GM18511 (cell line): ENCODE data around the gene RRP7A.
A peak's percentile ranks its signal among the peaks of the same experiment; 100 is the strongest.
"Not testable (repeated sequence)": the region's sequence is repeated elsewhere in the genome, so short reads cannot be mapped to it uniquely, and the experiment has no call there.

ENCODE experiments used
- ATAC-seq: cut with Tn5 transposase; IDR thresholded peaks from one replicate; pipeline ENCODE4 v1.9.1; 2021; ENCODE audit warnings: mild to moderate bottlenecking, moderate library complexity; ENCODE audit not compliant: unreplicated experiment

RRP7A gene

DNA sequence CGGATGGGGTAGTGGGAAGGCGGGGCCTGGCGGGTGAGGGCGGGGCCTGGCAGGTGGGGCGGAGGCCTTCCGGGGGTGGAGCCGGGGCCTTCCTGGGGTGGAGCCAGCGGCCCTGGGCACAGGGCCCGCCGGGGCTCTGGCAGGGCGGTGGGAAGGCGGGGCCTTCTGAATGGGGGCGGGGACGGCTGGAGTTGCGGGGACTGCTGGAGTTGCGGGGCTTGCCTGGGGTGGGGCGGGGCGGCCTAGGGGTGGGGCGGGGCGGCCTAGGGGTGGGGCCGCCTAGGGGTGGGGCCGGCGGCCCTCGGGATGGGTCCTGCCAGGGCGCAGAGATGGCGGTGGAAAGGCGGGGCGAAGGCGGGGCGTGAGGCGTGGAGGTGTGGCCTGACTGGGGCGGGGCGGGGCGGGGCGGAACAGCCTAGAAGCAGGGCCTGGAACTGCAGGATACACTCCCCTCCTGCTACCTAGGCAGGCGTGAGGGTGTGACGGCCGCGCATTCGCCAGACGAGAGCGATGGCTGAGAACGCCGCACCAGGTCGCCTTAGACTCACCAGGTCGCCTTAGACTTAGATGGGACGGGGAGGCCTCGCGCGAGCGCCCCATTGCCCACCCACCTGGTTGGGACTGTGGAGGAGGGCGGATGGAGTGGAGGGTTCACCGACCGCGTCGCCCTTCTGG is 19.3 kb downstream of the RRP7A start:
- peak; percentile 66 for ATAC-seq

DNA sequence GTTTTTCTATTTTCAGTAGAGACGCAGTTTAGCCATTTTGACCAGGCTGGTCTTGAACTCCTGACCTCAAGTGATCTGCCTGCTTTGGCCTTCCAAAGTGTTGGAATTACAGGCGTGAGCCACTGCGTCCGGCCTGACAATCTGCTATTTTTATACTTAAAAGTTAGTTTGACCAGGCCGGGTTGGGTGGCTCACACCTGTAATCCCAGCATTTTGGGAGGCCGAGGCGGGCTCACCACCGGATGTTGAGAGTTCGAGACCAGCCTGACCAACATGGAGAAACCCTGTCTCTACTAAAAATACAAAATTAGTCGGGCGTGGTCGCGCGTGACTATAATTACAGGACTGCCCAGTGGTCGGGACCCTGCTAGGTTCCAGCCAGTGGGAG is 19.8 kb downstream of the RRP7A start:
- ATAC-seq: not testable (repeated sequence)

DNA sequence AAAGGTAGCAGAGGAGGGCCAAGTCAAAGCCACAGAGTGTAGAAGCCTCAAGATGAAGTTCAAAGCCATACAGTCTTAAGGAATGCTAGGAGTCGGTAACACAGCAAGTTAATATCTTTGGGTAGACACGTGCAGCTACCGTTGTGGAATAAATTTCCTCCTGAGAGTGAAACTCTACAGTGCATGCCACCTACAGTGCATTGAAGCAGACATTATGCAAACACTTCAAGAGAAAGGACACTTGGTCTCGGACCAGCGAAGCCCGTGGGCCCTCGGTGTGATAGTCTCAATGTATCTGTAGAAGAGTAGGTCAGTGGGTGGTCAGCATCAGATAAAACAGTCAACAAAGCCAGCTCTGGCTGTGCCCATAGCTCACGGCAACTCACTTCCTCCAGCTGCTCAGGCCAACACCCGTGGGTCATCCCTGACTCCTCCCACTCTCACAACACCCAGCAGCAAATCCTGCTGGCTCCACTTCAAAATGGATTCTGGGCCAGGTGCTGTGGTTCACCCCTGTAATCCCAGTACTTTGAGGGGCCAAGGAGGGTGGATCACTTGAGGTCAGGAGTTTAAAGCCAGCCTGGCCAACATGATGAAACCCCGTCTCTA is 24.0 kb downstream of the RRP7A start:
- not testable (repeated sequence) for ATAC-seq

DNA sequence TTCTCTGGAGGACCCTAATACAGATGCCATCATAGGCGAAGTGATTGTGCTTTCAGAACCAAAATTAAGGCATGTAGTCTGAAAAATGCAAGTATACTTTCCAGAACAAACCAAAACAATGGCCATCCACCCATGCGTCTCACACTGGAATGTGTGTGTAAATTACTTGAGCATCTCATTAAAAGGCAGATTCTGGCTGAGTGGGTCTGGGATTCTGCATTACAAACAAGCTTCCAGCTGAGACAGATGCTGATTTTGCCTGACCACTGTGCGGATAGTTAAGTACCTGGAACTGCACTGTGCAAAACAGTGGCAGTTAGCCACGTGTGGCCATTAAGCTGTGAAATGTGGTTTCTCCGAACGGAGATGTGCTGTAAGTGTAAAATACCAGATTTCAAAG is 26.2 kb downstream of the RRP7A start:
- no peak for ATAC-seq

DNA sequence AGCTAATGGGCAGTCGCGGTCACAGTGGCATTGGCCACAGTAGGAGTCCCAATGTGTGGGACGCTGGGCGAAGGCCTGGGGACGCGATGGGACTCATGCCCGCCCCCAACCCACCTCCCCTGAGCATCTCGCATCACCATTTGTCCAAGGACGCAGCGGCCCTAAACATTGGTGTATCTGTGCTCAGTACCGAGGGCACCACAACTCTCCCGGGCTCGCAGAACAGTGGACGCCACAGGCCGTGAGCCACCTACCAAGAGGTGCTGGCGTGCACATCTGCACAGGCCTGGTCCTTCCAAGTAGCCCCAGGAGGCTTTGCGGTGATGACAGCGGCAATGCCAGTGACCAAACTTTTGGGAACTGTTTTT is 27.3 kb downstream of the RRP7A start:
- no peak for ATAC-seq

DNA sequence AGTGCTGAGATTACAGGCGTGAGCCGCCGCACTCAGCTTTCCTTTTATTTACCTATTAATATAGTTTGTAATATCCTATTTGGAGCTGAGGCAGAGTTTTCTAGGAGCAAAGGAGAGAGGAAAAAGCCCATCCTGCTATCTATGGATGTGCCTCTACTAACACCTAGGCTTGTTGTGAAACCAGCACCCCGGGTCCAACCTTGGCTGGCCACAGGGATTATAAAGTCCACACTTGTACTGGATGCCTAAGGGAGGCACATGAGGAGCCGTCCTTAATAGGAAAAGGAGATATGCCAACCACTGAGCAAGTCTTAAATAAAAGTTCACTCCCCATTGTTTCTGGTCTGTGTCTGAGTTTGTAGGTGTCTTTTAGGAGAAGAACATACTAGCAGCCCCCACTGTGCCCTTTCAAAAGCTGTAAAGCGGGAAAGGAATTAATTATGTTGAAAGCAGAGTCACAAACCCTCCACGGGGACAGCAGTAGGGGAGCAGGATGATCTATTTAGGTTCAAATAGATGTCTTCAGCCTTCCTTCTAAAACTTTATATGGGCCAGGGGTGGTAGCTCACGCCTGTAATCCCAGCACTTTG is 29.3 kb downstream of the RRP7A start:
- ATAC-seq: no peak

DNA sequence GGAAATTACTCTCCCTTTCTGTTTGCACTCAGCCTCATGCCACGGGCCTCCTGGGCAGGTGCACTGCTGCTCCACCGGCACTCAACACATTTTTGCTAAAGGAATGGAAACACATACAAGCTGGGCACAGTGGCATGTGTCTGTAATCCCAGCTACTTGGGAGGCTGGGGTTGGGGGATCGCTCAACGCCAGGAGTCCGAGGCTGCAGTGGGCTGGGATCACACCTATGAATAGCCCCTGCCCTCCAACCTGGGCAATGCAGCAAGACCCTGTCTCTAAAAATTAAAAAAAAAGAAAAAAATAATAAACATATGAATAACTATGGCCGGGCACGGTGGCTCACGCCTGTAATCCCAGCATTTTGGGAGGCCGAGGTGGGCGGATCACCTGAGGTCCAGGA is 30.6 kb downstream of the RRP7A start:
- ATAC-seq: no peak

DNA sequence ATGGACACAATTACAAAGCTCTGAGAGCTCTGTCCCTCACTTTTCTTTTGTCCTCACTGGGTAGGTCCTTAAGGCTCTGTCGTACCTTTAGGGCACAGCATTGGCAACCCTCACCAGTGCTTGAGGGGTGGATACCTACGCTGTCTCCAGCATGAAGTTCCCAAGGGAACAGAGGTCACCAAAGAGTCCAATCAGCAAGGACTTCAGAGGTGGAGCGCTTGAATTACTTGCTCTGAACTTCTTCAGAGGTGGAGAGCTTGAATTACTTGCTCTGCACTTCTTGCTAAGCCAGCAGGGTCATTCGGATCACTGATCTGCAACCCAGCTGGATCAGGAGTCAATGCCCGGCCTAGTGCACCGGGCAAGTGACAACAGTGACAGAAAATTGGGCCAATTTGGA is 35.1 kb downstream of the RRP7A start:
- no peak for ATAC-seq

DNA sequence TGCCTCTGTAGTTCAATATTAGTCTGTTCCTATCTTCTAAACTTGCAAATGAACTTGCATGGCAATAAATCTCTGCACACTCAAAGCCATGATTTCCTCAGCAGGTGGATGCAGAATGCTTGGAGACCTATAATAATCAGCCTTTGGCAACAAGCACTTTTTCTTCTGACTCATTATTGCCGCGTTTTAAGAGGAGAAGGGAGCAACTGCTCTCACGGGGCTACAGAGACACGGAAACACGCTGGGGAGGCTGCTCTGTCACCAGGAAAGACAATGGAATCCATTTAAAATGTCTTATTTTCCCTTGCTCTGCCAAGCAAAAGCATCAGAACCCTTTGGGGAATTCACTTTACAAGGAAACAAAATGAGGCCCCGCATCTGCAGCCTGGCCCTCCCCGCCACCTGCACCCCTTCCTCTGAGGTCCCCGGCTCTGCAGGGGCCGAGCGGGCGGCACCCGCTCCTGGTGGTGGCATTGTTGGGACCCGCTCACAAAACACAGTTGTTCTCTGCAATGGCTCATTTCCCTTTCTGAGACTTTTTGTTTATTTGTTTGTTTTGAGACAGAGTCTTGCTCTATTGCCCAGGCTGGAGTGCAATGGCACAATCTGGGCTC is 35.9 kb downstream of the RRP7A start:
- ATAC-seq: not testable (repeated sequence)

DNA sequence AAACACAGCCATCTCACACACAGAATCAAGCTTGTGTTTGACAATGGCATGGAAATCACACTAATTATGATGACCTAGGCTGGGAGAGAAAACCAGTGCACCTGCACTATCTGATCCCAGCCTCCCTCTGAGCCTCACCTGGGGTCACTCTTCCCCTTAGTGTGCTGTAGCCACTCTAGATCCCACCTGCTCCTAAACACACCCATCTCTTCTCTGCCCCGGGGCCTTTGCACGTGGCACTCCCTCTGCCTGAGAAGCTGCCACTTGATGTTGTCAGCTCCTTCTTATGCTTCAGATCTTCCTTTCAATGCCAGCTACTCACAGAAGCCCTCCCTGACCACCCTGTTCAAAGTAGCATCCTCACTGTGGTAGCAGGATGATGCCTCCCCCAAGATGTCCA is 44.5 kb downstream of the RRP7A start:
- no peak for ATAC-seq

DNA sequence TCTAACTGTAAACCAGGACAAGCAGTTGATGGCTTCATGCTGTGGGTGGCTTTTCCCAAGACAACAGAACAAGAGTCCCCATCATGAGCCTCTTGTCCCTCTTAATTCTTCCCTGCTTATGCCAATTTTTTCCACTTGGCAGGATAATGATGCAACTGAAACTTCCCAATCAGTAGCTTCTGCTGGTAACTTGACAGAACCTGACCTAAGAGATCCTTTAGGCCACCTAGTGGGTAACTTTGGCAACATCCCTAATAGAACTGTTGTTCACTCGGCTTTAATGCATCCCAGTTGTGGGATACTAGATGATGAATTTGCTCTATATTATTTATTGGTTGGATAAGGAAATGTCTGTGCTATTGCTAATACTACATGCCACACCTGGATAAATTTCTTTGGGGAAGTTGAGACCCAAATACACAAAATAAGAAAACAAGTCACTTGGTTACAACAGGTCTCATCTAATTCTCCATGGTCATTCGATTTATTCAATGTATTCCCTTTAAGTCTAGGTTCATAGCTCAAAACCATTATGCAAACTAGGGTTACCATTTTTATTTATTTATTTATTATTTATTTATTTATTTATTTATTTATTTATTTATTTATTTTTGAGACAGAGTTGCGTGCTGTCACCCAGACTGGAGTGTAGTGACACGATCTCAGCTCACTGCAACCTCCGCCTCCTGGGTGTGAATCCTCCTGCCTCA is 46.0 kb downstream of the RRP7A start:
- ATAC-seq: no peak

DNA sequence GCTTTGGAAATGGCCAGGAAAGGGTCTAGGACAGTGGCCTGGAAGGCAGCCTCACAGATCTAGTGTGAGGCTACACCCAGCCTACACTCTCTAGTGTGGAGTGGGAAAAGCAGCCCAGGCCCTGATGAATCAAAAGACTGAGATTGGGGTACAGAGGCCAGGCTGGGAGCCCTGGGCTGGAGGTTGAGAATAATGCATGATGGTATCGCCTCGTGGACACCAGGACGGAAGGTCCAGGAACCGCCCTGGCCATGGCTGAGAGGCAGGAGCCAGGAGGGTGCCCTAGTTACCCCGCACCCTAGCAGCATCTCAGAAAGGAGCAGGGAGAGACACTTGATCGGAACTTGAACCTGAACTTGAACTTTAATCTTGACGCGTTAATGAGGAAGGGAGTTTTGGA is 46.9 kb downstream of the RRP7A start:
- ATAC-seq: no peak

DNA sequence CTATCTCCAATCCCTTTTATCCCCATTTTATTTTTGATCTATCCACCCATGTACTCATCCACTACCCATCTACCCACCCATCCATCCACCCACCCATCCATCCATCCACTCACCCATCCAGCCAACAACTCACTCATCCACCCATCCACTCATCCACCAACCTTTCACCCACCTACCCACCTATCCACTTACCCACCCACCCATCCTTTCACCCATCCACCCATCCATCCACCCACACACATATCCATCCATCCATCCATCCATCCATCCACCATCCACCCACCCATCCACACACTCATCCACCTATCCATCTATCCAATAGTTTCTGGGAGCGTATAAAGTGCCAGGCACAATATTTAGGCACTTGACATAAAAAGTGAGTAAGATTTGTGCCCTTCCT is 48.2 kb downstream of the RRP7A start:
- ATAC-seq: no peak

DNA sequence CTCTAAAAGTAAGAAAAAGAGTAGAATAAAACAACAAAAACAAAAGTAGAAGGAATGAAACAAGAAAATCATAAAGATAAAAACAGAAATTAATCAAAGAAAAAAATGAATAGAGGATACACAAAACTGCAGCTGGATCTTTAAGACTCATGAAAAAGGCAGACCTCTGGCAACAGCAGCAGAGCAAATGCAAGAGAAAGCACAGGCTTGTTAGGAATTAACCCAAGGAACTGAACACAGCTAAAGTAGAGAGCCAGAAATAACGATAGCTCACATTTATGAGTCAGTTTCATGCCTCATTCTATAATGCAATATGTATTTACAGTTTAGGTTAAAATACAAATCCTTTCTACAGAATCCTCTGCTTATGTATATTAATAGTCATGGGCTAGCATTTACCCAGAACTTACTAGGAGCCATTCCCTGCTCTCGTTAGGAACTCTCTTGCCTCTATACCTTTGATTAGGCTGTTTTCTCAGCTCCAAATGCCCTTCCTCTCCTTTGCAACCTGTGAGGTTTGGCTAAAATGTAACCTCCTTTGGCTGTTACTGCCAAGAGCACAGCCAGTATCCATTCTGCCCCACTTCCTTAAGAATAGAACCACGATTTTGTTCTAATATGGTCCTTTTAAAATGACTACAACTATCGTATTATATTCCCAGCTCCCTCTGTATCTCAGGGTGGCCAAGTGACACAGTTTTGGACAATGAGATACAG is 49.1 kb downstream of the RRP7A start:
- no peak for ATAC-seq

DNA sequence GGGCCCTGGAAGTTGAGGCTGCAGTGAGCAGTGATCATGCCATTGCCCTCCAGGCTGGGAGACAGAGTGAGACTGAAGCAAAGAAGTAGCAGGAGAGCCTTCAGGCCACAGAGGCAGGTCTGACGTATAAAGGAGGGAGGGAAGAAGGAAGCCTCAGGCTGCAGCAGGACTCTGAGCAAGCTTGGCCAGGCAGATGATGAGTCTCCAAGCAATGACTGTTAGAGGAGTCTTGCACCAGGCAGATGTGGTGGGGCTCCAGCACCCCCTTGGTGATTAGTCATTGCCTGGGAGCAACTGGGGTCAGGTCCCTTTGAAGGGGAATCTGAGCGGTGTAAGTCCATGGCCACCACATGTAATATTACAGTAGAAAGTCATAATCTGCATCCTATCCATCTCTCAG is 50.8 kb downstream of the RRP7A start:
- ATAC-seq: no peak

DNA sequence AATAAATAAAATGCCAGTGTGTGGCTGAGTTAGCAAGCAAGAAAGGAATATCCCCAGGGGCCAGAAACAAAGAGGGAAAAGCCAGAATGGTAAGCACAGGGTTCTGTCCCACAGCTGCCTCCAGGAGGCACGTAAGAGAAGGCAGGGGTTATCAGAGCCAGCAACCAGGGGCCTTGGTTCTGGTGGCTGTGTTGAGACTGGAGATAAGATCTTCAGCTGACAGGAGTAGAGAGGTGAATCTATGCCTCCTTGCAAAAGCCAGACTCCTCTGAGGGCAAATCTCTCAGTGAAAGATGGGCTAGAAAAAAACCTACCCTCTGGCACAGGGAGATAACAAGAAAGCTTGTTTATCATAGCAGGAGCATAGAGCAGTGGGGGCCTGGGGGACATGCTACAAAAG is 57.6 kb downstream of the RRP7A start:
- ATAC-seq: no peak

DNA sequence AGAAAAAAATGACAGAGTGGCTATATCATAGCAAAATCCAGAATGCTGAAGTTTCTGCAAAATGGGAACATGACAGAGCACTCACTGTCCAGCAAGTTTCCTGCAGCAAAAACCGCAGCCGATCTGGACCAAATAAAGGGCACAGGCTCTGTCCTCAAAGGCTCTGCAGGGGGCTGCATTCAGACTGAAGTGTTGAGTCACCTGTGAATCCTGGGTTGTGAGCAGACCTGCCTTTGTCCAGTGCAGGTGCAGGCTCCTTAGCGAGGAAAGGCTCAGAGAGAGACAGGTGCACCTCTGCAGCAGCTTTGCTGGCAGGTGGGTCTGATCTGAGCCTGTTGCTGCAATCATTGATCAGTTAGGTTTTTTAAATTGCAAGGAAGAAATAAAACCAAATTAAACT is 58.1 kb downstream of the RRP7A start:
- ATAC-seq: no peak
